GM21381 (cell line): Measurements from ENCODE around the gene MLC1.
"Not testable (repeated sequence)": the region's sequence is repeated elsewhere in the genome, so short reads cannot be mapped to it uniquely, and the experiment has no call there.

ENCODE experiments used
- ATAC-seq: cut with Tn5 transposase; IDR thresholded peaks from one replicate; pipeline ENCODE4 v1.9.1; 2021; ENCODE audit warnings: mild to moderate bottlenecking, moderate library complexity; ENCODE audit not compliant: unreplicated experiment

Gene MLC1

GRCh38 chr22:50104141-50104544 lies 18.9 kb upstream of the MLC1 start:
- no peak for ATAC-seq

- ATAC-seq = no peak
Observed at GRCh38 chr22:50102946-50103345, 17.7 kb upstream of the MLC1 start.

GRCh38 chr22:50101870-50102565 lies 16.8 kb upstream of the MLC1 start:
- no peak for ATAC-seq

GRCh38 chr22:50098052-50098451 lies 12.8 kb upstream of the MLC1 start:
- ATAC-seq = no peak

GRCh38 chr22:50092342-50092741 lies 7.1 kb upstream of the MLC1 start:
- ATAC-seq = no peak

GRCh38 chr22:50091092-50091768 lies 6.0 kb upstream of the MLC1 start:
- ATAC-seq = no peak

- no peak for ATAC-seq
Observed at GRCh38 chr22:50090412-50090714, 5.1 kb upstream of the MLC1 start.

GRCh38 chr22:50089682-50090411 lies 4.6 kb upstream of the MLC1 start, which contains the start of gene MOV10L1:
TSS of gene MOV10L1 (plus strand) at chr22:50090006. CDS start at chr22:50090089, 83 bp downstream.
- ATAC-seq = no peak

- no peak for ATAC-seq
Observed at GRCh38 chr22:50089231-50089630, 4.0 kb upstream of the MLC1 start.

- no peak for ATAC-seq
Observed at GRCh38 chr22:50088096-50088495, 2.9 kb upstream of the MLC1 start.

- no peak for ATAC-seq
Observed at GRCh38 chr22:50087646-50088045, 2.4 kb upstream of the MLC1 start.

- not testable (repeated sequence) for ATAC-seq
Observed at GRCh38 chr22:50086975-50087374, 1.7 kb upstream of the MLC1 start.

- ATAC-seq = no peak
Observed at GRCh38 chr22:50086526-50086925, 1.3 kb upstream of the MLC1 start.

GRCh38 chr22:50084614-50085021 lies 608 bp downstream of the MLC1 start:
- no peak for ATAC-seq

GRCh38 chr22:50084080-50084477 lies 1.1 kb downstream of the MLC1 start:
- no peak for ATAC-seq

- no peak for ATAC-seq
Observed at GRCh38 chr22:50083462-50084079, 1.7 kb downstream of the MLC1 start.

GRCh38 chr22:50082961-50083461 lies 2.2 kb downstream of the MLC1 start:
- no peak for ATAC-seq

GRCh38 chr22:50082197-50082715 lies 3.0 kb downstream of the MLC1 start:
- no peak for ATAC-seq

GRCh38 chr22:50081426-50082196 lies 3.6 kb downstream of the MLC1 start:
- no peak for ATAC-seq

GRCh38 chr22:50080077-50080465 lies 5.2 kb downstream of the MLC1 start:
- no peak for ATAC-seq
